ENCODE results near the gene MCCD1.

DNA sequence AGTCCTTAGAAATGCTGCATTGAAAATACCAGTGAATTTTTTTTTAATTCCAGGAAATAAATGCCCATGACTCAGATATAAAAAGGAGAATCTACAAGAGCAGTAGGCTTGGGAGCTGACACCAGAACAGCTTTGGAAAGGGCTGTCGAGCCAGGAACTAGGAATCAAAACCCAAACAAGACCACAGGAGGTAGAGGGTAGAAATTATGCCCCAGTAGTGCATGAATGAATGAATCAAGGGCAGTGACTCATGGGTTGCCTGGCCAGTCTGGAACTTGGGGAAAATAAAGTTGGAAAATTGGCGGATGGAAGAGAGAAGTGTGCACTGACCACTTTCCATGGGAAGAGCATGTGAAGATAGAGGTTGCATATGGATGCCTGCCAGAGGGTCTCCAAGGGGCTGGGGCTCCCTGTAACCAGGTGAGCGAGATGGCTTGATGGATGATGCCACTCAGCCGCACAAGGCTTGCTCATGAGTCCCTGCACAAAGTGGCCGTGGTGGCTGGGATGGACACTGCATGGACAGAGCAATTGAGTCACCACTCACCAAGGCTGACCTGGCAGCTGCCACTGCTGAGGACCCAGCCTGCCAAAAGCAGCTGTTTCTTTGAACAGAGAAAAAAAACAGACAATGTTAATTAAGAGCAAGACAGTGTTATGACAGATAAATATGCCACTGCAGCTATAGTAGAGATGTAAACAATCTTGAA, 15.2 kb upstream of the MCCD1 start:
- TF ChIP-seq CTCF (IDR thresholded peaks at IDR 0.05; ENCODE audit: insufficient read depth, low read length, poor library complexity, severe bottlenecking) (no peak), EZH2phosphoT487 (conservative IDR thresholded peaks at IDR 0.05; ENCODE audit: low read length) (no peak)

Measured in SU-DHL-6 (cell line).